Lower leg skin (tissue), 4 donors: Measurements from ENCODE around the gene IQGAP3. TPM values are rescaled to one million over a fixed set of nuclear protein-coding genes. Genes with fewer than 3 reads are reported as not detected.

Experiments used
- DNase-seq, 2 donors: peaks; one replicate each; pipeline ENCODE4 v3.0.0-alpha.2; 2019; ENCODE audit warnings: low spot score in 2 of 2
- H3K4me3 ChIP-seq: fragments of 200-600 bp; sonication (generic); 2 replicates; pipeline ENCODE4 v1.5.1; 2017; ENCODE audit warnings: mild to moderate bottlenecking, low read depth; ENCODE audit not compliant: poor library complexity, severe bottlenecking
- POLR2A ChIP-seq, 2 donors: fragments of 450-650 bp; IDR thresholded peaks; one replicate each; pipeline ENCODE4 v1.6.1; 2016 to 2017; ENCODE audit warnings: antibody characterized with exemption in 2 of 2, mild to moderate bottlenecking in 1 of 2, moderate library complexity in 1 of 2
- WGBS, 2 donors: methylation state at CpG; one replicate each; pipeline ENCODE4 v1.1.5; 2018; 5-methylcytosine and 5-hydroxymethylcytosine counted together
- intact Hi-C: fragments of 100-400 bp; cut with DNase I; formaldehyde crosslinking; loops from one replicate; pipeline ENCODE4 v1.15.0; 2023; ENCODE audit warnings: low total_unique reads
- total RNA-seq, 4 donors: library from RNA; depleted of rRNA; stranded (reverse); fragments of >200 nt; gene quantifications; one replicate each; pipeline ENCODE4 v1.1.0, GENCODE V29; 2016
- TF ChIP-seq, protein P1 (sequence below), 3 donors: fragments of 450-650 bp; IDR thresholded peaks; one replicate each; pipeline ENCODE4 v1.5.1; 2016; ENCODE audit warnings: antibody characterized with exemption in 3 of 3, mild to moderate bottlenecking in 3 of 3, moderate library complexity in 2 of 3

The IQGAP3 gene
- total RNA-seq, 4 donors from 2014 or later = 0.98 to 3.0 (median 2.1) TPM

DNA sequence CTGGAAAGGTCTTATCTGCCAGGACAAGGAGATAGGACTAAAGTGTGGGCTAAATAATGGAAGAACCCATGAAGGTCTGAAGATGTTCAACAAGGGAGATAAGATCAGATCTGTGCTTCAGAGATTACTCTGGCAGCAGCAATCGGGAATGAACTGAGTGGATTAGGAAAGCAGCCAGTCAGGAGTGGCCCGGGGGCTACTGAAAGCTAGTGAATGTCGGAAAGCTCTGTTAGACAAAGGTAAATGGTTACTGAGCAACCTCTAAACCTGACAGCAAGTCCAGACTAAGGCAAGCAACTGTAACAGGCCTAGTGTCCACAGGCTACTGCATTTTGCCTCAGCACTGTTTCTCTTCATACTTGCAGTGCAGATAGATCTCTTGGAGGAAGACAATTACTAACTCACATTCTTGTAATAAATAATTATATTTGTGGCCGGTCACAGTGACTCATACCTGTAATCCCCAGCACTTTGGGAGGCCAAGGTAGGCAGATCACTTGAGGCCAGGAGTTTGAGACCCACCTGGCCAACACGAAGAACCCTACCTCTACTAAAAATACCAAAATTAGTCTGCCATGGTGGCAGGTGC is 12.5 kb downstream of the IQGAP3 start:
- H3K4me3 ChIP-seq = no peak overlapping the region
- no peak for DNase-seq
- 48 to 50% methylated on average over 5 of the region's 5 CpGs for WGBS, 2 donors
- intact Hi-C loops = no loop called here
- TF ChIP-seq, protein P1, sequence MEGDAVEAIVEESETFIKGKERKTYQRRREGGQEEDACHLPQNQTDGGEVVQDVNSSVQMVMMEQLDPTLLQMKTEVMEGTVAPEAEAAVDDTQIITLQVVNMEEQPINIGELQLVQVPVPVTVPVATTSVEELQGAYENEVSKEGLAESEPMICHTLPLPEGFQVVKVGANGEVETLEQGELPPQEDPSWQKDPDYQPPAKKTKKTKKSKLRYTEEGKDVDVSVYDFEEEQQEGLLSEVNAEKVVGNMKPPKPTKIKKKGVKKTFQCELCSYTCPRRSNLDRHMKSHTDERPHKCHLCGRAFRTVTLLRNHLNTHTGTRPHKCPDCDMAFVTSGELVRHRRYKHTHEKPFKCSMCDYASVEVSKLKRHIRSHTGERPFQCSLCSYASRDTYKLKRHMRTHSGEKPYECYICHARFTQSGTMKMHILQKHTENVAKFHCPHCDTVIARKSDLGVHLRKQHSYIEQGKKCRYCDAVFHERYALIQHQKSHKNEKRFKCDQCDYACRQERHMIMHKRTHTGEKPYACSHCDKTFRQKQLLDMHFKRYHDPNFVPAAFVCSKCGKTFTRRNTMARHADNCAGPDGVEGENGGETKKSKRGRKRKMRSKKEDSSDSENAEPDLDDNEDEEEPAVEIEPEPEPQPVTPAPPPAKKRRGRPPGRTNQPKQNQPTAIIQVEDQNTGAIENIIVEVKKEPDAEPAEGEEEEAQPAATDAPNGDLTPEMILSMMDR (IDR thresholded peaks at IDR 0.05) = no peak
- no peak for TF ChIP-seq POLR2A (IDR thresholded peaks at IDR 0.05)

DNA sequence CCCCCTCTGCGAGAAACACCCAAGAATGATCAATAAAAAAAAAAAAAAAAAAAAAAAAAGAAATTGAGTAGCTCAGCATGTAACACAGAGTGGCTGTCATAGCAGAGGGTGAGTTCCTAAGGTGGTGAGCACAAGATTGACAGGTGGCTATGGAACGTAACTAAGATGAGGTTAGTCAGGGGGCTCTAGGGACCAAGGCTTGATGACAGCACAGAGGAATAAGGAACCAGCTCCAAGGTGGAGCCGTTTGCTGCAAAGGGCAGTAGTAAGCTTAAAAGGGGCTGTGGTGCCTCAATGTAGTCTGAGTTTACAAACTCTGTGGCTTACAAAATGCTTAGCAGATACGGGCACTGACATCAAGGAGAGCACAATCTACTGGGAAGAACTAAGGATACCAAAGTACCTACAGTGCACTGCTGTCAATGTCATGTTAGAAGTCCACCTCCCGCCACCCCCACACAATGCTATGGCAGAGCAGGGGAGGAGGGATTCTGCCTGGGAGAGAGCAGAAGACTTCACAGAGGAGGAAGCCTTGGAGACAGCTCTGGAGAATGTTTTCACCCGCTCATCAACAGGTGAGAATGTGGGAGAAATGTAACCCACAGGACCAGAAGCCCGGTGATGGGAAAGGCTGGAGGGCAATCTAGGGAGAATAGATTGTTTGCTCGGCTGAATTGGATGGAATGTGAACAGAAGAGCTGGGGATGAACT is 13.1 kb downstream of the IQGAP3 start:
- intact Hi-C loops = no loop called here
- WGBS, 2 donors = 77 to 84% methylated on average over 7 of the region's 8 CpGs
- H3K4me3 ChIP-seq = no peak overlapping the region
- TF ChIP-seq, protein P1 (IDR thresholded peaks at IDR 0.05) = no peak
- TF ChIP-seq POLR2A (IDR thresholded peaks at IDR 0.05) = no peak
- DNase-seq = no peak

DNA sequence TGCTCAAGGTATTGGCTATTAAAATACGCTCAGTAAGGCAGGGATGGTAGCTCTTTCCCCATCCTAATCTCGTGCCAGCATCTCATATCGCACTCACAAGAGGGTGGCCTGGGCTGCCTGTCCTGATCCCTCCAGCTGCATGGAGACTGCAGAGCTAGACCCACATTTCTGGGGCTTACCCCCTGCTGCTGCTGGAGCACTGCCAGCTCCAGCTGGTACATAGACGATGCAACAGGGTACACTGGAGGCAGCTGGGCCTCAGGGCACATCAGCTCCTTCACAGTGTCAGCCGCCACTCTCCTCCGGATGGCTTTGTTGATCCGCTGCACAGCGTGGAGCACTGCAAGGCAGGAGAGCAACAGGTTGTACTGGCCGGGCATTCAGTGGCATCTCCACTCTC is 16.0 kb downstream of the IQGAP3 start:
- H3K4me3 ChIP-seq = no peak overlapping the region
- TF ChIP-seq, protein P1 (IDR thresholded peaks at IDR 0.05) = no peak
- no peak for TF ChIP-seq POLR2A (IDR thresholded peaks at IDR 0.05)
- no peak for DNase-seq
- intact Hi-C loops = no loop called here
- WGBS, 2 donors = 83 to 84% methylated on average over 8 to 9 of the region's 9 CpGs

DNA sequence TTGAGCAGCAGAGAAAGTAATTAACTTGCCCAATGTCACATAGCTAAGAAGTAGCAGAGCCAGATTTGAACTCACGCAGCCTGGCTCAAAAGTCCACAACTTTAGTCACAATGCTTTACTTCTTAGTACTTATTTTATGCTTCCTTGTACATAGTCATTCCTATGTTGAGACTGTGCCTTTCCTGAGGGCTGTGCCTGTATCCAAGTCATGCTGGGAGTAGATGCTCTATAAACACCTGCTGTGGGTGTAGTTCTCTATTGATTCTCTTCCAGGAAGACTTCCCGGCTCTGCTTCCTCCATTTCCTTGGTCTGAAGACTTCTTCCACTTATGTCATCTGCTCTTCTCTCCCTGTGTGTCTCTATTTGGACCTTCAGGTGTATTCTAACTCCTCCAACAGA is 16.6 kb downstream of the IQGAP3 start:
- intact Hi-C loops = no loop called here
- no peak overlapping the region for H3K4me3 ChIP-seq
- 63 to 66% methylated on average over 2 of the region's 2 CpGs for whole genome bisulfite sequencing, 2 donors
- TF ChIP-seq, protein P1 (IDR thresholded peaks at IDR 0.05) = no peak
- TF ChIP-seq POLR2A (IDR thresholded peaks at IDR 0.05) = no peak
- DNase-seq = no peak

DNA sequence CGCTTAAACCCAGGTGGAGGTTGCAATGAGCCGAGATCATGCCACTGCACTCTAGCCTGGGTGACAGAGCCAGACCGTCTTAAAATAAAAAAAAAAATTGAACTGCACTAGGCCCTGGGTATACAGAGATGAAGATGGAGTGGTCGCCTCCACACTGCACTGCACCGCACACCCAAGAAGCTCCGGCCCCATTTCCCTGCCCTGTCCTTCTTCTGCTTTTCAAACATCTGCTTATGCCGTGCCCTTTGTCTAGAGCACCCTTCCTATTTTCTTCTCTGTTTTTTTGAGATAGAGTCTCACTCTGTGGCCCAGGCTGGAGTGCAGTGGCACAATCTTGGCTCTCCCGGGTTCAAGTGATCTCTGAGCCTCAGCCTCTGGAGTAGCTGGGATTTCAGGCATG is 17.4 kb downstream of the IQGAP3 start:
- H3K4me3 ChIP-seq = no peak overlapping the region
- 79 to 81% methylated on average over 8 of the region's 8 CpGs for WGBS, 2 donors
- TF ChIP-seq POLR2A (IDR thresholded peaks at IDR 0.05) = no peak
- TF ChIP-seq, protein P1 (IDR thresholded peaks at IDR 0.05) = no peak
- intact Hi-C loops = no loop called here
- no peak for DNase-seq
